ENCODE results near the gene CCDC28B. TPM values are rescaled to one million over a fixed set of nuclear protein-coding genes. Genes with fewer than 3 reads are reported as not detected.
A peak's percentile ranks its signal among the peaks of the same experiment; 100 is the strongest.

CCDC28B gene
- total and polyA plus RNA-seq, 2 of the 13 experiments (the other 11 are each of a cell fraction or from before 2014, with no cell fraction given), result 2.6 to 3.5 TPM

- TF ChIP-seq ATF5 (CRISPR knock-in tag; IDR thresholded peaks at IDR 0.05; ENCODE audit: low read depth) (0 out of 2 replicates have a peak, but pooled peaks have one; percentile 9), TSC22D2 (CRISPR knock-in tag; IDR thresholded peaks at IDR 0.05; ENCODE audit: borderline replicate concordance) (no peak), ZZZ3 (CRISPR knock-in tag; IDR thresholded peaks at IDR 0.05; ENCODE audit: borderline replicate concordance) (no peak), KDM5A (IDR thresholded peaks at IDR 0.05; ENCODE audit: borderline replicate concordance, low read length) (no peak), TAF1 (CRISPR knock-in tag; IDR thresholded peaks at IDR 0.05) (0 out of 2 replicates have a peak, but pooled peaks have one; percentile 15), ERF (CRISPR knock-in tag; IDR thresholded peaks at IDR 0.05) (no peak), ARID2 (CRISPR knock-in tag; IDR thresholded peaks at IDR 0.05; ENCODE audit: borderline replicate concordance) (no peak), RFX5 (IDR thresholded peaks at IDR 0.05; ENCODE audit: low read depth, low read length) (no peak), GATAD2A (CRISPR knock-in tag; IDR thresholded peaks at IDR 0.05) (peak; percentile 90), ZNF678 (CRISPR knock-in tag; IDR thresholded peaks at IDR 0.05) (no peak), STAT6 (CRISPR knock-in tag; IDR thresholded peaks at IDR 0.05; ENCODE audit: borderline replicate concordance) (no peak), DZIP1 (CRISPR knock-in tag; IDR thresholded peaks at IDR 0.05) (no peak), NR3C1 (CRISPR knock-in tag; IDR thresholded peaks at IDR 0.05) (no peak), ZNF660 (CRISPR knock-in tag; IDR thresholded peaks at IDR 0.05; ENCODE audit: borderline replicate concordance, low read depth) (no peak), RCOR2 (CRISPR knock-in tag; IDR thresholded peaks at IDR 0.05) (no peak), ZNF563 (CRISPR knock-in tag; IDR thresholded peaks at IDR 0.05) (no peak), ZC3H13 (CRISPR knock-in tag; IDR thresholded peaks at IDR 0.05) (no peak), SNAI1 (CRISPR knock-in tag; IDR thresholded peaks at IDR 0.05; ENCODE audit: borderline replicate concordance) (no peak), ATF3 (CRISPR knock-in tag; IDR thresholded peaks at IDR 0.05) (no peak), ZSCAN9 (CRISPR knock-in tag; IDR thresholded peaks at IDR 0.05; ENCODE audit: borderline replicate concordance) (no peak; the same call in 1 of the 2 replicates), ZGPAT (CRISPR knock-in tag; IDR thresholded peaks at IDR 0.05) (peak; percentile 52; the same call in 1 of the 2 replicates)
These were observed 21.8 kb upstream of the CCDC28B start (continued) for GRCh38 chr1:32178380-32179192.
